SK-N-SH treated with all-trans-retinoic acid at 6 μM for 48 hours (cell line): ENCODE data around the gene RELCH.

ENCODE experiments used
- ARNTL ChIP-seq: fragments of 450-650 bp; formaldehyde crosslinking; IDR thresholded peaks from 2 replicates; pipeline ENCODE4 v1.5.0; 2020; ENCODE audit warnings: low read depth, mild to moderate bottlenecking, moderate library complexity, borderline replicate concordance
- CREB5 ChIP-seq: fragments of 250-450 bp; sonication (Bioruptor Pico); IDR thresholded peaks from 2 replicates; pipeline ENCODE4 v1.5.1; 2020; ENCODE audit warnings: low read depth, mild to moderate bottlenecking, moderate library complexity
- CSRNP3 ChIP-seq: fragments of 250-450 bp; sonication (Bioruptor Pico); IDR thresholded peaks from 2 replicates; pipeline ENCODE4 v1.5.1; 2021; ENCODE audit warnings: mild to moderate bottlenecking, moderate library complexity
- GLIS3 ChIP-seq: fragments of 250-450 bp; sonication (Bioruptor Pico); IDR thresholded peaks from 2 replicates; pipeline ENCODE4 v1.5.0; 2020; ENCODE audit warnings: mild to moderate bottlenecking, moderate library complexity
- PATZ1 ChIP-seq: fragments of 250-450 bp; sonication (Bioruptor Pico); IDR thresholded peaks from 2 replicates; pipeline ENCODE4 v1.8.0; 2020; ENCODE audit warnings: mild to moderate bottlenecking, moderate library complexity, borderline replicate concordance
- POU6F1 ChIP-seq: fragments of 250-450 bp; sonication (Bioruptor Pico); IDR thresholded peaks from 2 replicates; pipeline ENCODE4 v1.8.0; 2021; ENCODE audit warnings: low read depth, mild to moderate bottlenecking, moderate library complexity, borderline replicate concordance
- TOX ChIP-seq: fragments of 250-450 bp; sonication (Bioruptor Pico); IDR thresholded peaks from 2 replicates; pipeline ENCODE4 v1.8.0; 2021; ENCODE audit warnings: mild to moderate bottlenecking, moderate library complexity, borderline replicate concordance
- TSHZ2 ChIP-seq: fragments of 250-450 bp; sonication (Bioruptor Pico); IDR thresholded peaks from 2 replicates; pipeline ENCODE4 v1.5.0; 2020; ENCODE audit warnings: mild to moderate bottlenecking, moderate library complexity
- ZFP30 ChIP-seq: fragments of 450-650 bp; formaldehyde crosslinking; IDR thresholded peaks from 2 replicates; pipeline ENCODE4 v1.5.0; 2022; ENCODE audit warnings: mild to moderate bottlenecking, moderate library complexity

- TF ChIP-seq ARNTL (CRISPR knock-in tag) = no peak
- no peak for TF ChIP-seq CREB5 (CRISPR knock-in tag)
- TF ChIP-seq CSRNP3 (CRISPR knock-in tag) = no peak
- no peak for TF ChIP-seq ZFP30 (CRISPR knock-in tag)
- TF ChIP-seq GLIS3 (CRISPR knock-in tag) = no peak
- no peak for TF ChIP-seq TOX (CRISPR knock-in tag)
- no peak for TF ChIP-seq TSHZ2 (CRISPR knock-in tag)
- no peak for TF ChIP-seq POU6F1 (CRISPR knock-in tag)
- no peak for TF ChIP-seq PATZ1 (CRISPR knock-in tag)
These were observed 102.0 kb downstream of the RELCH start for GRCh38 chr18:62289047-62289446.
